ENCODE measurements around the gene FRAS1. TPM values are rescaled to one million over a fixed set of nuclear protein-coding genes. Genes with fewer than 3 reads are reported as not detected.

FRAS1 gene
- total RNA-seq, 2 donors from 2014 or later: not detected

GRCh38 chr4:78357122-78357521, 300.0 kb downstream of the FRAS1 start:
- DNase-seq (no peak), ATAC-seq (no peak)
- H3K36me3 Mint-ChIP-seq (ENCODE audit: low read depth): no peaks in the 10 kb centered on the region
- H3K27me3 Mint-ChIP-seq: peaks cover 41% of the 10 kb centered on the region
- H3K9me3 ChIP-seq (ENCODE audit: control insufficient read depth, low read length, poor library complexity, severe bottlenecking): no peaks in the 10 kb centered on the region
- no peak overlapping the region for H3K27ac Mint-ChIP-seq
- H3K4me1 Mint-ChIP-seq: no peaks in the 10 kb centered on the region
- H3K4me3 Mint-ChIP-seq: no peak overlapping the region

GRCh38 chr4:78360466-78360865, 303.3 kb downstream of the FRAS1 start:
- Mint-ChIP-seq H3K4me3 (no peak overlapping the region), H3K36me3 (ENCODE audit: low read depth) (no peaks in the 10 kb centered on the region), H3K27ac (no peak overlapping the region), H3K4me1 (no peaks in the 10 kb centered on the region), H3K27me3 (peaks cover 48% of the 10 kb centered on the region)
- no peak for DNase-seq
- no peaks in the 10 kb centered on the region for H3K9me3 ChIP-seq (ENCODE audit: control insufficient read depth, low read length, poor library complexity, severe bottlenecking)
- no peak for ATAC-seq

GRCh38 chr4:78361621-78362120, 304.5 kb downstream of the FRAS1 start:
- H3K27ac Mint-ChIP-seq: no peak overlapping the region
- H3K9me3 ChIP-seq (ENCODE audit: control insufficient read depth, low read length, poor library complexity, severe bottlenecking): no peaks in the 10 kb centered on the region
- no peak overlapping the region for H3K4me3 Mint-ChIP-seq
- H3K36me3 Mint-ChIP-seq (ENCODE audit: low read depth): no peaks in the 10 kb centered on the region
- peaks cover 39% of the 10 kb centered on the region for H3K27me3 Mint-ChIP-seq
- ATAC-seq: no peak
- DNase-seq: no peak
- H3K4me1 Mint-ChIP-seq: no peaks in the 10 kb centered on the region

GRCh38 chr4:78362310-78362709, 305.2 kb downstream of the FRAS1 start:
- no peak for DNase-seq
- Mint-ChIP-seq H3K4me1 (no peaks in the 10 kb centered on the region), H3K4me3 (no peak overlapping the region), H3K27ac (no peak overlapping the region), H3K36me3 (ENCODE audit: low read depth) (no peaks in the 10 kb centered on the region), H3K27me3 (peaks cover 37% of the 10 kb centered on the region)
- no peak for ATAC-seq
- no peaks in the 10 kb centered on the region for H3K9me3 ChIP-seq (ENCODE audit: control insufficient read depth, low read length, poor library complexity, severe bottlenecking)

GRCh38 chr4:78363031-78363570, 306.0 kb downstream of the FRAS1 start:
- no peak overlapping the region for H3K4me3 Mint-ChIP-seq
- H3K9me3 ChIP-seq (ENCODE audit: control insufficient read depth, low read length, poor library complexity, severe bottlenecking): no peaks in the 10 kb centered on the region
- no peaks in the 10 kb centered on the region for H3K4me1 Mint-ChIP-seq
- peaks cover 34% of the 10 kb centered on the region for H3K27me3 Mint-ChIP-seq
- DNase-seq (no peak), ATAC-seq (no peak)
- no peaks in the 10 kb centered on the region for H3K36me3 Mint-ChIP-seq (ENCODE audit: low read depth)
- H3K27ac Mint-ChIP-seq: no peak overlapping the region

- Mint-ChIP-seq H3K4me3 (no peak overlapping the region), H3K4me1 (no peaks in the 10 kb centered on the region), H3K27ac (no peak overlapping the region), H3K36me3 (ENCODE audit: low read depth) (no peaks in the 10 kb centered on the region), H3K27me3 (peaks cover 29% of the 10 kb centered on the region)
- no peaks in the 10 kb centered on the region for H3K9me3 ChIP-seq (ENCODE audit: control insufficient read depth, low read length, poor library complexity, severe bottlenecking)
- no peak for ATAC-seq
- DNase-seq: no peak
Measured at GRCh38 chr4:78369679-78370078, 312.6 kb downstream of the FRAS1 start.

GRCh38 chr4:78370631-78371372, 313.7 kb downstream of the FRAS1 start:
- DNase-seq: no peak
- ATAC-seq: no peak
- H3K9me3 ChIP-seq (ENCODE audit: control insufficient read depth, low read length, poor library complexity, severe bottlenecking): no peaks in the 10 kb centered on the region
- peaks cover 34% of the 10 kb centered on the region for H3K27me3 Mint-ChIP-seq
- H3K27ac Mint-ChIP-seq: no peak overlapping the region
- H3K4me3 Mint-ChIP-seq: no peak overlapping the region
- H3K4me1 Mint-ChIP-seq: no peaks in the 10 kb centered on the region
- H3K36me3 Mint-ChIP-seq (ENCODE audit: low read depth): no peaks in the 10 kb centered on the region

GRCh38 chr4:78372355-78372988, 315.3 kb downstream of the FRAS1 start:
- no peak overlapping the region for H3K27ac Mint-ChIP-seq
- no peaks in the 10 kb centered on the region for H3K9me3 ChIP-seq (ENCODE audit: control insufficient read depth, low read length, poor library complexity, severe bottlenecking)
- DNase-seq: no peak
- no peaks in the 10 kb centered on the region for H3K4me1 Mint-ChIP-seq
- H3K4me3 Mint-ChIP-seq: no peak overlapping the region
- no peaks in the 10 kb centered on the region for H3K36me3 Mint-ChIP-seq (ENCODE audit: low read depth)
- no peak for ATAC-seq
- peaks cover 29% of the 10 kb centered on the region for H3K27me3 Mint-ChIP-seq

GRCh38 chr4:78377555-78377954, 320.4 kb downstream of the FRAS1 start:
- no peaks in the 10 kb centered on the region for H3K9me3 ChIP-seq (ENCODE audit: control insufficient read depth, low read length, poor library complexity, severe bottlenecking)
- Mint-ChIP-seq H3K4me3 (no peak overlapping the region), H3K27me3 (peaks cover 15% of the 10 kb centered on the region), H3K27ac (no peak overlapping the region), H3K4me1 (no peaks in the 10 kb centered on the region), H3K36me3 (ENCODE audit: low read depth) (no peaks in the 10 kb centered on the region)
- DNase-seq (no peak), ATAC-seq (no peak)

GRCh38 chr4:78379040-78379439, 321.9 kb downstream of the FRAS1 start:
- no peak for DNase-seq
- H3K36me3 Mint-ChIP-seq (ENCODE audit: low read depth): no peaks in the 10 kb centered on the region
- H3K27me3 Mint-ChIP-seq: peaks cover 13% of the 10 kb centered on the region
- ATAC-seq: no peak
- no peak overlapping the region for H3K4me3 Mint-ChIP-seq
- no peak overlapping the region for H3K27ac Mint-ChIP-seq
- H3K4me1 Mint-ChIP-seq: no peaks in the 10 kb centered on the region
- no peaks in the 10 kb centered on the region for H3K9me3 ChIP-seq (ENCODE audit: control insufficient read depth, low read length, poor library complexity, severe bottlenecking)

- DNase-seq (no peak), ATAC-seq (no peak)
- Mint-ChIP-seq H3K27ac (no peak overlapping the region), H3K4me3 (no peak overlapping the region), H3K36me3 (ENCODE audit: low read depth) (no peaks in the 10 kb centered on the region), H3K27me3 (peaks cover 13% of the 10 kb centered on the region), H3K4me1 (no peaks in the 10 kb centered on the region)
- no peaks in the 10 kb centered on the region for H3K9me3 ChIP-seq (ENCODE audit: control insufficient read depth, low read length, poor library complexity, severe bottlenecking)
Measured at GRCh38 chr4:78379991-78380729, 323.0 kb downstream of the FRAS1 start.

- H3K9me3 ChIP-seq (ENCODE audit: control insufficient read depth, low read length, poor library complexity, severe bottlenecking): no peaks in the 10 kb centered on the region
- Mint-ChIP-seq H3K4me3 (no peak overlapping the region), H3K27me3 (no peaks in the 10 kb centered on the region), H3K27ac (no peak overlapping the region), H3K4me1 (no peaks in the 10 kb centered on the region), H3K36me3 (ENCODE audit: low read depth) (no peaks in the 10 kb centered on the region)
- ATAC-seq (no peak), DNase-seq (no peak)
Measured at GRCh38 chr4:78386679-78387078, 329.6 kb downstream of the FRAS1 start.

- Mint-ChIP-seq H3K4me1 (no peaks in the 10 kb centered on the region), H3K27ac (no peak overlapping the region), H3K4me3 (no peak overlapping the region), H3K27me3 (peaks cover 4% of the 10 kb centered on the region), H3K36me3 (ENCODE audit: low read depth) (no peaks in the 10 kb centered on the region)
- DNase-seq (no peak), ATAC-seq (no peak)
- no peaks in the 10 kb centered on the region for H3K9me3 ChIP-seq (ENCODE audit: control insufficient read depth, low read length, poor library complexity, severe bottlenecking)
Measured at GRCh38 chr4:78395642-78396041, 338.5 kb downstream of the FRAS1 start.
